22Rv1 (cell line): ENCODE measurements around the gene BEND5.

Experiments
- H3K27ac ChIP-seq: fragments of 450-650 bp; 2 replicates; pipeline ENCODE4 v1.5.1; 2017
- CTCF ChIP-seq: fragments of 450-650 bp; IDR thresholded peaks from 2 replicates; pipeline ENCODE4 v1.5.1; 2017; ENCODE audit warnings: mild to moderate bottlenecking
- ZFX ChIP-seq: fragments of 450-650 bp; IDR thresholded peaks from 2 replicates; pipeline ENCODE4 v1.6.1; 2017; ENCODE audit warnings: antibody characterized with exemption, borderline replicate concordance

The BEND5 gene

GRCh38 chr1:48739091-48739490, 37.6 kb downstream of the BEND5 start:
- TF ChIP-seq CTCF (no peak), ZFX (no peak)
- no peak overlapping the region for H3K27ac ChIP-seq

- TF ChIP-seq ZFX (no peak), CTCF (no peak)
- H3K27ac ChIP-seq = no peak overlapping the region
These were observed 38.3 kb downstream of the BEND5 start for GRCh38 chr1:48738356-48738755.

- no peak for TF ChIP-seq CTCF
- TF ChIP-seq ZFX = no peak
- H3K27ac ChIP-seq = no peak overlapping the region
These were observed 40.9 kb downstream of the BEND5 start for GRCh38 chr1:48735796-48736195.

GRCh38 chr1:48730164-48730910, 46.4 kb downstream of the BEND5 start:
- TF ChIP-seq ZFX (no peak), CTCF (no peak)
- H3K27ac ChIP-seq = no peak overlapping the region

- H3K27ac ChIP-seq = no peak overlapping the region
- TF ChIP-seq CTCF (no peak), ZFX (no peak)
These were observed 48.1 kb downstream of the BEND5 start for GRCh38 chr1:48728584-48728983.

- TF ChIP-seq ZFX (no peak), CTCF (no peak)
- no peak overlapping the region for H3K27ac ChIP-seq
These were observed 50.0 kb downstream of the BEND5 start for GRCh38 chr1:48726557-48727215.

- H3K27ac ChIP-seq = no peak overlapping the region
- no peak for TF ChIP-seq ZFX
- no peak for TF ChIP-seq CTCF
These were observed 50.6 kb downstream of the BEND5 start for GRCh38 chr1:48726139-48726538.
